ENCODE data around the gene BCAS3.

Gene BCAS3

DNA sequence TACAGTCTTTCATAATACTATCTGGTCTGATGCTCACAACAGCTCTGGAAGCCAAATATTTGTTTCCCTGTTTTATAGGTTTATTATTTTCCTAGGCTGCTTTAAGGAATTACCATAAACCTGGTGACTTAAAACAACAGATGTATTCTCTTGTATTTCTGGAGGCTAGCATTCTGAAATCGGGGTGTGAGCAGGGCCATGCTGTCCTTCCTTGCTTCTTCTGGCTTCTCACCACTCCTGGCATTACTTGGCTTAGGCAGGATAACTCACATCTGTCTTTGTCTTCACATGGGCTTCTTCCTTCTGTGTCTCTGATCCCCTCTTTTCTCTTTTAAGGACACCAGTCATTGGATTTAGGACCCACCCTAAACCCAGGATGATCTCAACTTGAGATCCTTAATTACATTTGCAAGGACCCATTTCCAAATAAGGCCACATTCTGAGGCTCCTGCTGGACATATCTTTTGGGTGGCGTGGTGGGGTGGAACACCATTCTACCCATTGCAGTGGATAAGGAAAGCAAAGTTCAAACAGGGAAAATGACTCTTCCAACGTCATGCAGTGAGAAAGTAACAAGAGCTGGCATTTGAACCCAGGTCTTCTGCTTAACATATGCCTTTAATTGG, 682.8 kb downstream of the BCAS3 start:
- no peak for DNase-seq

GRCh38 chr17:61361084-61361483, 683.4 kb downstream of the BCAS3 start:
- DNase-seq: no peak

DNA sequence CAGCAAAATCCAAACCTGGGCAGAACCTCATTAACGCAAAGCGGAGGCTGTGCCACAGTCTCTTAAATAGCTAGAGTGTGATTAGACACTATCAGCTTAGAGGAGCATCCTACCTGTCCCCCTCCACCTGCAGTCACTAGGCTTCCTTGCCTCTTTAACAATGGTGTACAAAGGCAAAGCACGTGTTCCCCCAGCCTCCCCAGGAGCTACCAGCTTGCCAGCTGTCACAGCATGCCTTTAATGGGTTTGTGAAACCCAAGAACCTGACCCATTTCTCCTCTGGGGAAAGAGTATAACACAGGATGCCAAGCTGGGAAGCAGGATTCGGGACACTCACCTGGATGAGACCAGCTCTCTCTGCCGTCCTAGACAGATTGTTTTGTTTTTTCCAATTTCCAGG, 684.7 kb downstream of the BCAS3 start:
- DNase-seq: no peak

DNA sequence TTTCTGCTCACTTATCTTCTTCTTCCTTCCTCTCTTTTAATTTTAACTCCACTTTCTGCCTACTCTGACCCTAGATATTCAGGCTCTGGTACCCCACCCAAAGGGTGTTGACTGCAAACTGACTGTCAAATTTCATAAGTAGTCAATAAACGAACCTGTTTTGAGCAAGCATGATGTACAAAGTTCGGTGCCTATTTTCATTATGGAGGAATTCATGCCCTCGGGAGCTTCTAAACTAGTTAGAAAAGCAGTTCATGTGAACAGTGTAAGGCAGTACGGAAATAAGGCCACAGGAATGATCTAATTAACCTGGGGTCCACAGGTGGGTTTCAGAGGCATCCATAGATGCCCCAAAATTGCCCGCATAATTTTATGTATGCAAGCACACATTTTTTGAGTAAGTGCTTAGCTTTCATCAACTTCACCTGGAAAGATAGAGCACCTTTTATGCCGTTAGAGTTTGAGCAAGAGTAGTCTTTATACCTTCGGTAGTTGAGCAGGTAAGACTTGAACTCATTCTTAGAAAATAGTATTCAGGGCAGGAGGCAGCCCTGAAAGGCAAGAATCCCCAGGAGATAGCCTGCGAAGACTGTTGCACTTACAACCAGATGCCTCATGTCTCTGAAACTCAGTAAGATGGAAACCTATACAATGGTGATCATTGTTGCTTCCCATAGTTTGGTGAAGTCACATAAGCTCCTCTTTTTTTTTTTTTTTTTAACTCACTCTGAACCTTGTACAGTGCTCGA, 685.4 kb downstream of the BCAS3 start:
- DNase-seq: no peak

DNA sequence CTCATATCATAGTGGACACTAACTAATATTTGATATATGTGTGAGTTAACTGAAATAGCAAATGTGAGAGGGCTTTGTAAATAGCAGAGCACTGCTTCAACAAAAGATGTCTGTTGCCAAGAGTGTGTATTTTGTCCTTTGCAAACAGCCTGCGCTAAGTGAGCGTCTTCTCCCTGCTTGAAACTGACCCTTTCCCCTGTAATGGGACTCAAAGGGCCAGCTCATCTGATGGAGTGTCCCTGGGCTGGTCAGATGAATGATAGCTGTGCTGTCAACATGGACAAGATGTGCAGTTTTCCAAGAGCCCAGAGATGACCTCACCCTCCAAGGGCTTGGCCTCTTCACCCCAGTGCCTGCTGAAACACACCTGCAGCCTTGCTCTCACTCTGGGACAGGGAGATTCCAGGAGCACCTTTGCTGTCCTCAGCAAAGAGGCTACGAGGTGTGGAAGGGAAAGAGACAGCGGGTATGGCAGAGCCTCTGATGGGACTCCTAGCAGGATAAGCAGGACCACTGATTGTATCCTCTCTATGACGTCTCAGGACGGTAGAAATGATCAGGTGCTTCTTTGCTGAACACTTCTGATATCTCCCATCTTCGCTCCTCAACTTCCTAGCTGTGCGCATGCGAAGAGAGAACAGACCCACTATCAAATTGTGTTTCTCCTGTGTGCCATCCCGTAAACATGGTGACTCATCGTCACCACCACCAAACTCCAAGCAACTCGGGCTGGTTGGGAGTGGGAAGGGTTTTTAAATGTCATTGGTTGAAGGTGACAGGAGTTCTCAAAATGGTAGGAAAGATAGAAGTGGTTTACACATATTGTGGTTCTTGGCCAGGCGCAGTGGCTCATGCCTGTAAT, 686.2 kb downstream of the BCAS3 start:
- no peak for DNase-seq

DNA sequence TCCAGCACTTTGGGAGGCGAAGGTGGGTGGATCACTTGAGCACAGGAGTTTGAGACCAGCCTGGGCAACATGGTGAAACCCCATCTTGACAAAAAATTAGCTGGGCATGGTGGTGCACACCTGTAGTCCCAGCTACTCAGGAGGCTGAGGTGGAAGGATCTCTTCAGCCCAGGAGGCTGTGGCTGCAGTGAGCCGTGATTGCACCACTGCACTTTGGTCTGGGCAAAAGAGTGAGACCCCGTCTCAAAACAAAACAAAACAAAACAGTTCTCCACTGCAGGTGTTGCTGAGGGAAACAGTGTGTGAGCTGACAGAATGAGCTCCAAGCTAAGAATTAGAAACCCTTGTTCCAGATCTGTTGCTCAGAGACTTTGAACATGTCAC, 686.8 kb downstream of the BCAS3 start:
- no peak for DNase-seq

GRCh38 chr17:61366076-61366714, 688.5 kb downstream of the BCAS3 start:
- DNase-seq: no peak

- no peak for DNase-seq
These were observed 689.2 kb downstream of the BCAS3 start for GRCh38 chr17:61366715-61367413.

- DNase-seq: no peak
These were observed 690.6 kb downstream of the BCAS3 start for GRCh38 chr17:61368049-61368831.

DNA sequence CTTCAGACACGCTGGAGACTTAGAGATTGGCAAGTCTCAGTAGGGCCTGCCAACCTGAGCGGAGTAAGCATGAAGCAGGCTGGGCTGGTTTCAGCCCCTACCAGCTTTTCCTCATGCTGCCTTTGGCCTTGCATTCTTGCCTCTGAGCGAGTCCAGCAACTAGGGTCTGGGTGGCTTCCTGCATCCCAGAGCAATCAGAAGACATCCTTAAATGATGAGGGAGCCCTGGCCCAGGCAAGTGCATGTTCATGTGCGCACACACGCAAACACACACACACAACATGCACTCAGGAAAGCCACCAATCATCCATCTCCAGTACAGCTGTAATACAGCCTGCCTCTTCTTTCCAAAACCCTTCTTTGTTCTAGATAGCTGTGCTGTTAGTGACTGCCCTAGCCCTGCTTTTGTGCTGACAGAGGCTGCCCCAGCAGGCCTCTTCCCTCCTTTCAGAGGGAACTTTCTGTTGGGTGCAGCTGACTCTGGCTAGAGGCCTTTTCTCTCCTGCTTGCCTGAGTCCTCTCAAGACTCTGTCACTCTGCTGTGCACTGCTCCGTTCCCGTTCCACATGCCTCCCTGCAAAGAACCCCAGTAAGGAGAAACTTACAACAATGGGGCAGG, 691.3 kb downstream of the BCAS3 start:
- DNase-seq: no peak

- DNase-seq: no peak
These were observed 692.1 kb downstream of the BCAS3 start for GRCh38 chr17:61369751-61370150.

DNA sequence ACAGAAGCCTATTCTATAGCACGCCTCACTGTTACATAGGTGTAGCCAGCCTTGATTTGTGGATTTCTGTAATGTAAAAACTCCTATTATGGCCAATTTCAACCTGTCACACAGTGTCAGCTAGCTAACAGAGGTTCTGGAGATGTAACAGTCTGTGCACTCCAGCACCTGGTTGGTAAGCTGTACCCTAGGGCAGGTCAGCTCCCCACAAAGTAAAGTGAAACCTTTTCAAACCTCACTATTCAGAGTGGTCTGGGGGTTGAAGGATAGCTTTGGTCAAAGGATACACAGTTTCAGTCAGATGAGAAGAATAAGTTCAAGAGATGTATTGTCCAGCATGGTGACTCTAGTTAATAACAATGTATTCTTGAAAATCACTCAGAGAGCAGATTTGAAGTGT, 693.5 kb downstream of the BCAS3 start:
- DNase-seq: no peak

- DNase-seq: no peak
These were observed 694.0 kb downstream of the BCAS3 start for GRCh38 chr17:61371606-61372005.

DNA sequence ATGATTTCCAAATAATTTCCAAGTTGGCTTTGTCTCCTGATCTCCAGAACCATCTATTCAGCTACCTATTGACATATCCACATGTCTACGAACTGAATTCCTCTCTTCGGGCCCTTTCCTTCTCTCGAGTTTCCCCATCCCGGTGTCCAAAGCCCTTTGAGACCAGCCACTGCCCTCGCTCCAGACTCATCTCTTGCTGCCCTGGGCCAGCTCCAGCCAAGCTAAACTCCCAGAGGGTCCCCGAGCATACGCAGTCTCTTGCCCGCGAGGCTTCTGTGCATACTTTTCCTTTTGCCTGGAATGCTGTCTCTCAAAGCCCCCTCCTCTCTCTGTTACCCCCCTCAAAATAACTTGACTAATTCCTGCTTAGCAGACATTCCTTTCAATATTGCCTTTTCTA, 694.8 kb downstream of the BCAS3 start:
- DNase-seq: no peak

DNA sequence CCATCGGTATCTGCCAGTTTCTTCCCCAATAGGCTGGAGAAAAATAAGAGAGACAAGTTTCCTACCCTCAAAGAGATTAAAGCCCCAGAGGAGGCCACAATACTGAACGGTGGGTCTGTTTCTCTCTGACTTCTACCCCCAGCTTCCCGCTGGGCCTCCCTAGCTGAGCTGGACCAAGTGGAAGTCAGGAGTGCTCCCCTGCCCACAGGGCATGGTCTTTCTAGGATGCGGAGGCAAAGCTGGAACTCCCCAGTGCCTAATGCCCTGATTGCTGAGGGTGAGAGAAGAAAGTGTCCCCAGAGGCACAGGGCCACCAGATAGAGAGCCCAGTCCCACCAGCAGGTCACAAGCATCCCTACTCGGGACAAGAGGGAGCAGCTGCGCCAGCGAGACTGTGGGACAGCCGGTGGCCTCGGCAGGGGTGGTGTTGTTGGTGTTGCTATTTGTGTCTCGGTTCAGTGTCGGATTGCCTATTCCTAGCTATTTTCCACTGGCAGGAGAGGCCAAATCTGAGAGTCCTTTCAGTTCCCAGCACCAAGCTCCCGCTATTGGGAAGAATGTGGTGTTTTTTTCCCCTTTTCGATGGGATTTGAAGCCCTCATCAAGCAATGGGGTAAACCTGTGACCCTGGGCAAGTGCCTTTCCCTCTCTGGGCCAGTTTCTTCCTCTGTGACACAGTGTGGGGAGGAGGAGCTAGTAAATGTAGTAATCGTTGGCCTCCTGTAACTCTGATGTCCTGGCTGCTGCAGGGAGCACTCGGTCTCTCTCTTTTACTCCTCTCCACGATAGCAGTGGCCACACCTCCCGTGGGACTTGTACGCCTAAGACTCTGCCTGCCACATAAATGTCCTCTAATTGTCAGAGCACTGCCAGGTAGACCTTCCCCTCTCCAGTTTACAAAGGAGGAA, 699.5 kb downstream of the BCAS3 start:
- DNase-seq: no peak

- no peak for DNase-seq
These were observed 701.2 kb downstream of the BCAS3 start for GRCh38 chr17:61378658-61379456.

DNA sequence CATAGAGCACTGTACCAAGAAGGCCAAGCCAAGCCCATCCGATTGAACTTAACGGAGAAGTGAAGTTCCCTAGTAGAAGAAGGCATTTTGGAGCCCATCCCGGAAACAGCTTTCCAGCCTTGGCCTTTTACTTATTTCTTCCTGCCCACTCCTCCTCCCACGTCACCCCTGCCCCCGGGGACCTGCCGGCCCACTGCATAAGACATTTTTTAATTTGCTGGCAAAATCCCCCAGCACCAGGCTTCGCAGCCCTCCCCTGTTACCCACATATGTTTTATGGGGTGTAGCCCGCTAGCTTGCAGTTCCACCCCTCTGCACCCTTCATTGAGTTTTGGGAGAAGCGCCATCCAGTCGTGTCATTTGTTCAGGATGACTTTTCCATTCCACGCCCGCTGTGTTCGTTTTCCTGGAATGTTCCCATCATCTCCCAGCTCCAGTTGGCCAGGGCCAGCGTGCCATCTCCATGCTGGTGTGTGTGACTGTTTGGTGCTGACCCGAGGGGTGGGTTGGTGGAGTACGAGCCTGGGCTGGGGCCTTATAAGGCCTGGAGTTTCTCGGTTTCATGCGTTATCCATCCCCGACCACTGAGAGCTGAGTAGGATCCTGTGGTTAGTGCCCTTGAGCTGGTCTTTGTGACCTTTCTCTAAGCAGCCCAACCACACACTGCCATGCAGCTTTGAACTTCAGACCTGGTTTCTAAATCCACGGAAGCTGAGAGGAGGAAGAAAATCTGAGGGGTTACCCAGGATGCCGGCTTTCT, 702.0 kb downstream of the BCAS3 start:
- DNase-seq: no peak

- no peak for DNase-seq
These were observed 702.7 kb downstream of the BCAS3 start for GRCh38 chr17:61380217-61380835.
